ENCODE results near the gene TMEM72.

TMEM72 gene

GRCh38 chr10:44890696-44891563 lies 20.2 kb upstream of the TMEM72 start:
- DNase-seq: no peak

GRCh38 chr10:44891721-44892120 lies 19.4 kb upstream of the TMEM72 start:
- DNase-seq: no peak

- no peak for DNase-seq
Measured at GRCh38 chr10:44893604-44894468, 17.3 kb upstream of the TMEM72 start.

GRCh38 chr10:44894691-44895090 lies 16.4 kb upstream of the TMEM72 start:
- no peak for DNase-seq

GRCh38 chr10:44895280-44895679 lies 15.9 kb upstream of the TMEM72 start:
- DNase-seq: no peak

- no peak for DNase-seq
Measured at GRCh38 chr10:44897049-44897448, 14.1 kb upstream of the TMEM72 start.

GRCh38 chr10:44898665-44899064 lies 12.5 kb upstream of the TMEM72 start:
- DNase-seq: no peak

GRCh38 chr10:44899450-44900080 lies 11.6 kb upstream of the TMEM72 start:
- no peak for DNase-seq

GRCh38 chr10:44902941-44903545 lies 8.1 kb upstream of the TMEM72 start:
- no peak for DNase-seq

GRCh38 chr10:44906486-44906885 lies 4.7 kb upstream of the TMEM72 start:
- DNase-seq: no peak

GRCh38 chr10:44907556-44907955 lies 3.6 kb upstream of the TMEM72 start:
- no peak for DNase-seq

- no peak for DNase-seq
Measured at GRCh38 chr10:44908066-44908749, 2.9 kb upstream of the TMEM72 start.

GRCh38 chr10:44908936-44909630 lies 2.1 kb upstream of the TMEM72 start:
- no peak for DNase-seq

- no peak for DNase-seq
Measured at GRCh38 chr10:44909910-44910309, 1.2 kb upstream of the TMEM72 start.

- DNase-seq: no peak
Measured at GRCh38 chr10:44910602-44911001, 535 bp upstream of the TMEM72 start.

GRCh38 chr10:44911951-44912350 lies 814 bp downstream of the TMEM72 start:
- no peak for DNase-seq

- peak; percentile 16 for DNase-seq
Measured at GRCh38 chr10:44913350-44914081, 2.4 kb downstream of the TMEM72 start.

- no peak for DNase-seq
Measured at GRCh38 chr10:44914891-44915290, 3.8 kb downstream of the TMEM72 start.

GRCh38 chr10:44916429-44916828 lies 5.3 kb downstream of the TMEM72 start:
- DNase-seq: no peak

GRCh38 chr10:44917848-44918247 lies 6.7 kb downstream of the TMEM72 start:
- no peak for DNase-seq

GRCh38 chr10:44920252-44920651 lies 9.1 kb downstream of the TMEM72 start:
- DNase-seq: no peak

Measured in stimulated activated CD4-positive, alpha-beta T cell treated with anti-CD3 and anti-CD28 coated beads, Interleukin-1b, Interleukin-23, amount 100 ng/mL, for 48 hours (primary cell).